ENCODE data around the gene AXIN2. TPM values are rescaled to one million over a fixed set of nuclear protein-coding genes. Genes with fewer than 3 reads are reported as not detected.

Gene AXIN2
- total RNA-seq, 1 donor from 2014 or later, result 21.0 TPM

DNA sequence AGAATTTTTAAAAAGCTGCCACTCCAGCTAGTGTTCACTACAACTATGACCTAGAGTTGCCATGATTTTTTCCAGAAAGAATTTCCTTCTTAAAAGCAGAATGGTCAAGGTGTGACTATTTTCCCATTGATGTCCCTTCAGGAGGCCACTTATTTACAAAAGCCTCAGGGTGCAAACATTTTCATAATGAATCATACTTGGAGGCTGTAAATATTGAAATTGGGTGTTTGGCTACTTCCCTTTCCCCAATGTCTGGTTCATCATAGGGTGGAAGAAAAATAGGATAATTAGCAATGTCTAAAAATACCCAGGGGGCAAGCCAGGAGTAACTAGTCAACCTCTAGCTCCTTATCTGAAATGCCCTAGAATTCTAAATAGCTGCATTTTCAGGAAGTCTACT, 18.8 kb downstream of the AXIN2 start:
- H3K4me3 ChIP-seq, result no peak overlapping the region
- intact Hi-C loops (cut with micrococcal nuclease), result no loop called here
- DNase-seq, result no peak
- H3K27ac ChIP-seq (replicated peaks), result no peak overlapping the region
- H3K9me3 ChIP-seq (replicated peaks), result no peaks in the 10 kb centered on the region
- H3K4me1 ChIP-seq, result peaks cover 79% of the 10 kb centered on the region
- TF ChIP-seq, protein P1, sequence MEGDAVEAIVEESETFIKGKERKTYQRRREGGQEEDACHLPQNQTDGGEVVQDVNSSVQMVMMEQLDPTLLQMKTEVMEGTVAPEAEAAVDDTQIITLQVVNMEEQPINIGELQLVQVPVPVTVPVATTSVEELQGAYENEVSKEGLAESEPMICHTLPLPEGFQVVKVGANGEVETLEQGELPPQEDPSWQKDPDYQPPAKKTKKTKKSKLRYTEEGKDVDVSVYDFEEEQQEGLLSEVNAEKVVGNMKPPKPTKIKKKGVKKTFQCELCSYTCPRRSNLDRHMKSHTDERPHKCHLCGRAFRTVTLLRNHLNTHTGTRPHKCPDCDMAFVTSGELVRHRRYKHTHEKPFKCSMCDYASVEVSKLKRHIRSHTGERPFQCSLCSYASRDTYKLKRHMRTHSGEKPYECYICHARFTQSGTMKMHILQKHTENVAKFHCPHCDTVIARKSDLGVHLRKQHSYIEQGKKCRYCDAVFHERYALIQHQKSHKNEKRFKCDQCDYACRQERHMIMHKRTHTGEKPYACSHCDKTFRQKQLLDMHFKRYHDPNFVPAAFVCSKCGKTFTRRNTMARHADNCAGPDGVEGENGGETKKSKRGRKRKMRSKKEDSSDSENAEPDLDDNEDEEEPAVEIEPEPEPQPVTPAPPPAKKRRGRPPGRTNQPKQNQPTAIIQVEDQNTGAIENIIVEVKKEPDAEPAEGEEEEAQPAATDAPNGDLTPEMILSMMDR (IDR thresholded peaks at IDR 0.05; ENCODE audit: borderline replicate concordance), result no peak
- no peaks in the 10 kb centered on the region for H3K27me3 ChIP-seq (ENCODE audit: low read depth)
- peaks cover 27% of the 10 kb centered on the region for H3K36me3 ChIP-seq

DNA sequence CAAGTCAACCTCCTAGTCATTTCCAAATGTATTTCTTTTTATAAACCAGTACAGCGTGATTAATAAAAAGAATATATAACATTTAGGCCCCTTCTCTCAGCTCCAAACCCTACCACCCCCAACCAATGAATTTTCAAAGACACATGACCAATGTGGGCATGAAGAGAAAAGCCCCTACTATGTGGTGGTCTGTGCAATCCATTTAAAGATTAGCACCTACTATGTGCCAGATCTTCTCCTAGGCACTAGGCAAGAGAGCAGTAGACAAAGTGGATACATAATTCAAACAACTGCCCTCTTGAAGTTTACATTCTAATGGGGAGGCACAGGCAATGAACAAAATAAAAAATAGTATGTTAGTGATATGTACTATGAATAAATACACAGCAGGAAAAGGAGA, 19.4 kb downstream of the AXIN2 start:
- peaks cover 76% of the 10 kb centered on the region for H3K4me1 ChIP-seq
- TF ChIP-seq, protein P1 (IDR thresholded peaks at IDR 0.05; ENCODE audit: borderline replicate concordance), result no peak
- no peak for DNase-seq
- H3K27ac ChIP-seq (replicated peaks), result no peak overlapping the region
- H3K36me3 ChIP-seq, result peaks cover 32% of the 10 kb centered on the region
- intact Hi-C loops (cut with micrococcal nuclease), result no loop called here
- H3K4me3 ChIP-seq, result no peak overlapping the region
- no peaks in the 10 kb centered on the region for H3K9me3 ChIP-seq (replicated peaks)
- no peaks in the 10 kb centered on the region for H3K27me3 ChIP-seq (ENCODE audit: low read depth)

DNA sequence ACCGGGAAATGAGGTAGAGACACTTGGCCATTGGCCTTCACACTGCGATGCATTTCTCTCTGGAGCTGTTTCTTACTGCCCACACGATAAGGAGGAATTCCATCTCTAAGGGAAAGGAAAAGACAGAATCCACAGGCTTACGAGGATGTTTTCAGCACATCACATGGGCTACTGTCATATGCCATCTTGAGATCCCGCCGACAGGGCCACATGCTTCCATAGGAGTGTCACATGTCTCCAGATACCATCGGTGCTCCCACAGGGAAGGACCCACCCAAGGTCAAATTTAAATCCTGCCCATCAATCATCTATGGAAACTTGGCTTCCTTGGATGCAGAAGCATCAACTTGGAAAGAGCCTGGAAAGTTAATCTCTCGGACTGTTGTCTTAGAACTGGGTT, 20.0 kb downstream of the AXIN2 start:
- Histone ChIP-seq H3K4me3 (no peak overlapping the region), H3K36me3 (peaks cover 38% of the 10 kb centered on the region), H3K27ac (replicated peaks) (no peak overlapping the region), H3K9me3 (replicated peaks) (no peaks in the 10 kb centered on the region), H3K4me1 (peaks cover 70% of the 10 kb centered on the region), H3K27me3 (ENCODE audit: low read depth) (no peaks in the 10 kb centered on the region)
- intact Hi-C loops (cut with micrococcal nuclease), result no loop called here
- no peak for DNase-seq
- TF ChIP-seq, protein P1 (IDR thresholded peaks at IDR 0.05; ENCODE audit: borderline replicate concordance), result no peak

DNA sequence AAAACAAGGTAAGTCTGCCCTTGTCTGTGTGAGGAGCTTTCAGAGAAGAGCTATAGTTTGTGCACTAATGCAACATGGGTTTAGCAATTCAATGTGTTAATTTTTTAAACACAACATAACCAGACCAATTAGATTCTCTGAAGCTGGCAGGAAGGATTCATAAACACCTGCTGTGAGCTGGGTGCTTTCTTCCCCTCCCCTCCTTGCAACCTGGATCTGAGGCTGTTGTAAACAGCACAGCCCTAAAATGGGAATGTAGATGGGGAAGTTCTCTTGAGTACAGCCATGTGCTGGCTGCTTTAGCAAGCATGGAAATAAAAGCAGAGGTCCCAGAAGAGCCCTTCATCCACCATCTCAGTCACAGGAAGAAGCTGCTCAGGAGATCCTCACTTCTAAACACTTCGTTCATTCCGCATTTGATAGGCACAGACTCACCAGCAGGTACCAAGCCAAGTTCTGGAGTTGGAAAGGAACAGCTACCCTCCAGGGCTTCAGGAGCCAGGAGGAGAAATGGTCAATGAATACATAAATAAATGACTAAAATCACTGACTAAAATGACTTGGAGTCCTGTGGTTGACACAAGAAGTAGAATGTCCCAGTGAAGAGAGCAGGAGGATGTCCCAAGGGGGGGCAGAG, 21.7 kb downstream of the AXIN2 start:
- Histone ChIP-seq H3K27ac (replicated peaks) (no peak overlapping the region), H3K4me3 (no peak overlapping the region), H3K4me1 (peaks cover 52% of the 10 kb centered on the region), H3K36me3 (peaks cover 55% of the 10 kb centered on the region), H3K9me3 (replicated peaks) (no peaks in the 10 kb centered on the region), H3K27me3 (ENCODE audit: low read depth) (no peaks in the 10 kb centered on the region)
- no peak for DNase-seq
- intact Hi-C loops (cut with micrococcal nuclease), result no loop called here
- TF ChIP-seq, protein P1 (IDR thresholded peaks at IDR 0.05; ENCODE audit: borderline replicate concordance), result no peak

DNA sequence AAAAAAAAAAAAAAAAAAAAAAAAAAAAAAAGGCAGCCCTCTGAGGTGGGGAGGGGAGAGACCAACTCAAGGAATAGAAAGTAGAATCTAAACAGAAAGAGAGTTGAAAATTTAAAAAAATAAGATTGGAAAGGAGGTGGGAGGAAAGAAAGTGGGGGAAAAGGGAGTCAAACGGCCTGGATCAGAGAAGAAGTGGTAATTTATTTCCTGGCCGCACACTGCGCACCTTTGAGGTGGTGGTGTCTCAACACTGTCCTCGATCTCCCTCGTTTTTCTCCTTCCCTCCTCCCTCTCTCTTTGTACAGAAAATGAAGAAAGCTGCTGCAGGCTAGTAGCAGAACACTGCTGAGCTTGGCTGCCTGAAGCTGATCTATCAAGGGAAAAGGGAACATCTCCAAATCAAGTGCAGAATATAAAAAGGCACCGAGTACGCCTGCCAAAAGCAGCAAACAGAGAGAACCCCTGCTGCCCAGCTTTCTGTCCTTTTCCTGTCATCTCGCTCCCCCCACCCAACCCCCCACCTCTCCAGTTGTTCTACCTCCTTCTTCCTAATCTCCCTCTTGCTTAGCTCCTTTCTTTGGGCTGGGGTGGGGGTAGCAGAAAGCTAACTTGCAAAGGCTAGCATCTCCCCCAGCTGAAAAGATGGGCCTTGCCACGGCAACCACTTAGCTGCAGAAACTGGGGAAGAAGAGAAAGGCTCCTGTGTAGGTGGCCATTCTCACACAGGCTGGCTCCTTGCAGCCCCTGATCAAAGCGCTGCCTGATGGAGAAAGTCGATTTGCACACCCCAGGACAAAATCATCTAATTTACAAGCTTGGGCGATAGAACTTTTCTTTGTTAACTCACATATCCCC, 22.5 kb downstream of the AXIN2 start:
- intact Hi-C loops (cut with micrococcal nuclease), result no loop called here
- Histone ChIP-seq H3K4me1 (peaks cover 44% of the 10 kb centered on the region), H3K4me3 (no peak overlapping the region), H3K27ac (replicated peaks) (no peak overlapping the region), H3K36me3 (peaks cover 63% of the 10 kb centered on the region), H3K27me3 (ENCODE audit: low read depth) (no peaks in the 10 kb centered on the region), H3K9me3 (replicated peaks) (no peaks in the 10 kb centered on the region)
- TF ChIP-seq, protein P1 (IDR thresholded peaks at IDR 0.05; ENCODE audit: borderline replicate concordance), result no peak
- no peak for DNase-seq

Data from left ventricle myocardium inferior (tissue), 1 donor.